GM12875 (cell line): ENCODE data around the gene OR13J1.

Source experiments
- H3K4me3 ChIP-seq: one replicate; pipeline ENCODE4 v1.5.1; 2011; ENCODE audit warnings: low read depth, low read length, control low read depth
- CTCF ChIP-seq: IDR thresholded peaks from 2 replicates; pipeline ENCODE4 v1.5.1; 2011; ENCODE audit warnings: low read depth, mild to moderate bottlenecking, control low read depth, inconsistent platforms, low read length, moderate library complexity, borderline replicate concordance; ENCODE audit not compliant: insufficient read depth

The OR13J1 gene

GRCh38 chr9:35863583-35863982 is 6.6 kb downstream of the OR13J1 start:
- no peak for TF ChIP-seq CTCF
- H3K4me3 ChIP-seq, result no peak overlapping the region

- no peak for TF ChIP-seq CTCF
- H3K4me3 ChIP-seq, result no peak overlapping the region
Measured at GRCh38 chr9:35862328-35862727, 7.9 kb downstream of the OR13J1 start.

GRCh38 chr9:35861161-35861897 is 8.9 kb downstream of the OR13J1 start:
- no peak overlapping the region for H3K4me3 ChIP-seq
- TF ChIP-seq CTCF, result no peak

- H3K4me3 ChIP-seq, result no peak overlapping the region
- no peak for TF ChIP-seq CTCF
Measured at GRCh38 chr9:35859990-35860339, 10.2 kb downstream of the OR13J1 start.

- 0 out of 2 replicates have a peak, but pooled peaks have one; percentile 1 for TF ChIP-seq CTCF
- no peak overlapping the region for H3K4me3 ChIP-seq
Measured at GRCh38 chr9:35859310-35859989, 10.8 kb downstream of the OR13J1 start.

GRCh38 chr9:35858458-35858857 is 11.7 kb downstream of the OR13J1 start:
- H3K4me3 ChIP-seq, result no peak overlapping the region
- TF ChIP-seq CTCF, result no peak

- H3K4me3 ChIP-seq, result no peak overlapping the region
- no peak for TF ChIP-seq CTCF
Measured at GRCh38 chr9:35856882-35857281, 13.3 kb downstream of the OR13J1 start.
